ENCODE measurements around the gene CRYGD.

Gene CRYGD

GRCh38 chr2:208096080-208096479 lies 28.2 kb downstream of the CRYGD start:
- H3K4me3 ChIP-seq (ENCODE audit: low read depth, low read length): no peak overlapping the region
- no peak for TF ChIP-seq CTCF (IDR thresholded peaks at IDR 0.05; ENCODE audit: low read depth, low read length)

GRCh38 chr2:208093128-208093527 lies 31.2 kb downstream of the CRYGD start:
- TF ChIP-seq CTCF (IDR thresholded peaks at IDR 0.05; ENCODE audit: low read depth, low read length): no peak

GRCh38 chr2:208092093-208092832 lies 32.1 kb downstream of the CRYGD start:
- no peak for TF ChIP-seq CTCF (IDR thresholded peaks at IDR 0.05; ENCODE audit: low read depth, low read length)
- no peak overlapping the region for H3K4me3 ChIP-seq (ENCODE audit: low read depth, low read length)

More at GRCh38 chr2:208093128-208093527, 31.2 kb downstream of the CRYGD start:
- H3K4me3 ChIP-seq (ENCODE audit: low read depth, low read length): no peak overlapping the region

GRCh38 chr2:208090420-208090819 lies 33.9 kb downstream of the CRYGD start:
- no peak overlapping the region for H3K4me3 ChIP-seq (ENCODE audit: low read depth, low read length)
- TF ChIP-seq CTCF (IDR thresholded peaks at IDR 0.05; ENCODE audit: low read depth, low read length): no peak

DNA sequence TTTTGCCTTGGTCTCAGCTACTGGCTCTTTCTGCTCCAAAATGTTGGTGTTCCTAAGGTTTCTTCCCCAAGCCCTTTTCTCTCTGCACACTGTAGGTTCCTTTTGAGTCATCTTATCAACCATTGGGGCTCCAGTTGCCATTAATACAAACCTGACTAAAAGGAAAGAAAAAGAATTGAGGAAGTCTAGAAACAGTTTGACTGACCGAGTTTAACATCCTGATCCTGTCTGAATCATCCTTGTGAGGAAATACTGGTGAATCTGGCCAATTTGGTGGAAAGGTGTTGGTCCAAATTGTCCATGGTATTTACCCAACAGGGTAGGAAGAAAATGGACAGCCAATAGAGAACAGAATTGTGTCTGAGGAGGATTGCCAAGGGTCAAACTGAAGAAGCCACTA lies 38.3 kb downstream of the CRYGD start:
- no peak for TF ChIP-seq CTCF (IDR thresholded peaks at IDR 0.05; ENCODE audit: low read depth, low read length)

GRCh38 chr2:208083807-208084206 lies 40.5 kb downstream of the CRYGD start:
- TF ChIP-seq CTCF (IDR thresholded peaks at IDR 0.05; ENCODE audit: low read depth, low read length): no peak
- no peak overlapping the region for H3K4me3 ChIP-seq (ENCODE audit: low read depth, low read length)

More for the DNA sequence above, 38.3 kb downstream of the CRYGD start:
- no peak overlapping the region for H3K4me3 ChIP-seq (ENCODE audit: low read depth, low read length)

DNA sequence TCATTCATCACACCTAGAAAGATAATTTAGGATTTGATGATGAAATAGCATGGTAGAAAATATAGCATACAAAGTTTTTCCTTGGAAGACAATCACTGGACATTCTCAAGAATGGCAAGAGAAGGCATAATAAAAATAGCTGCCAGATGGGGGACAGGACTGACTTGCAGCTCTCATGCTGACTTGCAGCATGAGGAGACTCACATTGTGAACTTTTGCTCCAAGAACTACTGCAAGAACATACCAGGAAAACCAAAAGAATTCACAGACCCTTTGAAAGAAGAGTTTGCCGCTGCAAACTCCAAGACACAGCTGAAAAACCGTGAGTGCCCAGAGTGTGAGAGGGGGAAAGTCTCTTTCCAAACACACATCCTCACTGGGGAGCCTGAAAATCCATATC lies 47.0 kb downstream of the CRYGD start:
- H3K4me3 ChIP-seq (ENCODE audit: low read depth, low read length): no peak overlapping the region

More for the DNA sequence above, 47.0 kb downstream of the CRYGD start:
- TF ChIP-seq CTCF (IDR thresholded peaks at IDR 0.05; ENCODE audit: low read depth, low read length): no peak
